GM19043 (cell line): ENCODE data around the gene PIK3C3.

Source experiments
- ATAC-seq: cut with Tn5 transposase; IDR thresholded peaks from one replicate; pipeline ENCODE4 v1.9.1; 2021; ENCODE audit warnings: low read depth; ENCODE audit not compliant: unreplicated experiment

Gene PIK3C3

GRCh38 chr18:41954827-41955613 lies at the start of gene PIK3C3:
TSS of gene PIK3C3 (plus strand) at chr18:41955234. CDS start at chr18:41955292, 58 bp downstream.
- peak; percentile 94 for ATAC-seq

GRCh38 chr18:41905786-41906527 lies 49.1 kb upstream of the PIK3C3 start:
- ATAC-seq, result no peak

GRCh38 chr18:41906528-41907146 lies 48.4 kb upstream of the PIK3C3 start:
- ATAC-seq, result peak; percentile 95

- no peak for ATAC-seq
Observed at GRCh38 chr18:41917181-41917580, 37.9 kb upstream of the PIK3C3 start.

GRCh38 chr18:41921770-41922169 lies 33.3 kb upstream of the PIK3C3 start:
- no peak for ATAC-seq

- no peak for ATAC-seq
Observed at GRCh38 chr18:41922176-41922575, 32.9 kb upstream of the PIK3C3 start.

GRCh38 chr18:41922841-41923240 lies 32.2 kb upstream of the PIK3C3 start:
- ATAC-seq, result no peak

GRCh38 chr18:41923446-41923845 lies 31.6 kb upstream of the PIK3C3 start:
- ATAC-seq, result no peak

- ATAC-seq, result no peak
Observed at GRCh38 chr18:41928581-41928980, 26.5 kb upstream of the PIK3C3 start.

GRCh38 chr18:41932899-41933298 lies 22.1 kb upstream of the PIK3C3 start:
- no peak for ATAC-seq

- ATAC-seq, result no peak
Observed at GRCh38 chr18:41933778-41934177, 21.3 kb upstream of the PIK3C3 start.

- peak; percentile 70 for ATAC-seq
Observed at GRCh38 chr18:41936471-41937134, 18.4 kb upstream of the PIK3C3 start.

- no peak for ATAC-seq
Observed at GRCh38 chr18:41938445-41938844, 16.6 kb upstream of the PIK3C3 start.

GRCh38 chr18:41939326-41939725 lies 15.7 kb upstream of the PIK3C3 start:
- no peak for ATAC-seq

- ATAC-seq, result no peak
Observed at GRCh38 chr18:41940506-41941215, 14.4 kb upstream of the PIK3C3 start.

- ATAC-seq, result no peak
Observed at GRCh38 chr18:41942254-41942653, 12.8 kb upstream of the PIK3C3 start.

- no peak for ATAC-seq
Observed at GRCh38 chr18:41948544-41949110, 6.4 kb upstream of the PIK3C3 start.

GRCh38 chr18:41949206-41949920 lies 5.7 kb upstream of the PIK3C3 start:
- no peak for ATAC-seq

GRCh38 chr18:41955688-41956087 lies 654 bp downstream of the PIK3C3 start:
- ATAC-seq, result no peak
